GM12874 (cell line): Measurements from ENCODE around the gene FBN2.

Experiments used
- TF ChIP-seq, protein P1 (sequence below): IDR thresholded peaks from 2 replicates; pipeline ENCODE4 v1.5.1; 2011; ENCODE audit warnings: low read depth, mild to moderate bottlenecking, control low read depth, low read length, moderate library complexity; ENCODE audit not compliant: insufficient read depth

The FBN2 gene

DNA sequence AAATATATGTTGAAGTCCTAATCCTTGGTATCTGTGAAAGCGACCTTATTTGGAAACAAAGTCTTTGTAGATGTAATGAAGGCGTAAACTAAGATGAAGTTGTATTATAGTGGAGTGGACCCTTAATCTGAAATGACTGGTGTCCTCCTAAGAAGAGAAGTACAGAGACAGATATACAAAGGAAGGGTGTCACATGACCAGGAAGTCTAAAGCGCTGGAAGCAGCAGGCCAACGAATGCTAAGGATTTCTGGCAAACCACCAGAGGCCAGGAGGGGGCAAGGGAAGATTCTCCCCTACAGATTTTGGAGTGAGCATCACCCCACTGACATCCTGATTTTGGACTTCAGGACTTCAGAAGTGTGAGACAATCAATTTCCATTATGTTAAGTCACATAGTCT, 292.1 kb downstream of the FBN2 start:
- TF ChIP-seq, protein P1, sequence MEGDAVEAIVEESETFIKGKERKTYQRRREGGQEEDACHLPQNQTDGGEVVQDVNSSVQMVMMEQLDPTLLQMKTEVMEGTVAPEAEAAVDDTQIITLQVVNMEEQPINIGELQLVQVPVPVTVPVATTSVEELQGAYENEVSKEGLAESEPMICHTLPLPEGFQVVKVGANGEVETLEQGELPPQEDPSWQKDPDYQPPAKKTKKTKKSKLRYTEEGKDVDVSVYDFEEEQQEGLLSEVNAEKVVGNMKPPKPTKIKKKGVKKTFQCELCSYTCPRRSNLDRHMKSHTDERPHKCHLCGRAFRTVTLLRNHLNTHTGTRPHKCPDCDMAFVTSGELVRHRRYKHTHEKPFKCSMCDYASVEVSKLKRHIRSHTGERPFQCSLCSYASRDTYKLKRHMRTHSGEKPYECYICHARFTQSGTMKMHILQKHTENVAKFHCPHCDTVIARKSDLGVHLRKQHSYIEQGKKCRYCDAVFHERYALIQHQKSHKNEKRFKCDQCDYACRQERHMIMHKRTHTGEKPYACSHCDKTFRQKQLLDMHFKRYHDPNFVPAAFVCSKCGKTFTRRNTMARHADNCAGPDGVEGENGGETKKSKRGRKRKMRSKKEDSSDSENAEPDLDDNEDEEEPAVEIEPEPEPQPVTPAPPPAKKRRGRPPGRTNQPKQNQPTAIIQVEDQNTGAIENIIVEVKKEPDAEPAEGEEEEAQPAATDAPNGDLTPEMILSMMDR, result no peak

DNA sequence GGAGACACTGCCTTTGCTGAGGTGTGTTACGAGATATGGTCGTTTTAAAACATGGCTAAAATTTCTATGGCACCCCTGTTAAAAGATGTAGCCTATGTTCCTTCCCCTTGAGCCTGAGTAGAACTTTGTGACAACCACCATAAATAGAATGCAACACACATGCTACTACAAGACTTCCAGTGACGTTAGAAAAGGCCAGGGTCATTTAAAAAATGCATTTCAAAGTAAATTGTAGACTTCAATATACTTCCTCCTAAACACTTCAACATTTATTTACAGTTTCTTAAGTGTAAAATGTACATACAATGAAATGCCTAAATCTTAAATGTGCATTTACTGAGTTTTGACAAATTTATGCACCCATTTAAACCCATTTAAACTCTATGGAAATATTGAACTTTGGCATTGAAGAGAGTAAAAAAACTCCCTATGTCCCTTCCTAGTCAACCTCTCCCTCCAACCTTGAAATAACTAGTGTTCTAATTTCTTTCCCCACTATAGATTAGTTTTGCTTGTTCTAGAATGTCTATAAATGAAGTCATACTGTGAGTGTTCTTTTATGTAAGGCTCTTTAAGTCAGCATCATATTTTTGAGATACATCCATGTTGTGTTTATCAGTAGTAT, 294.0 kb downstream of the FBN2 start:
- TF ChIP-seq, protein P1, result no peak

DNA sequence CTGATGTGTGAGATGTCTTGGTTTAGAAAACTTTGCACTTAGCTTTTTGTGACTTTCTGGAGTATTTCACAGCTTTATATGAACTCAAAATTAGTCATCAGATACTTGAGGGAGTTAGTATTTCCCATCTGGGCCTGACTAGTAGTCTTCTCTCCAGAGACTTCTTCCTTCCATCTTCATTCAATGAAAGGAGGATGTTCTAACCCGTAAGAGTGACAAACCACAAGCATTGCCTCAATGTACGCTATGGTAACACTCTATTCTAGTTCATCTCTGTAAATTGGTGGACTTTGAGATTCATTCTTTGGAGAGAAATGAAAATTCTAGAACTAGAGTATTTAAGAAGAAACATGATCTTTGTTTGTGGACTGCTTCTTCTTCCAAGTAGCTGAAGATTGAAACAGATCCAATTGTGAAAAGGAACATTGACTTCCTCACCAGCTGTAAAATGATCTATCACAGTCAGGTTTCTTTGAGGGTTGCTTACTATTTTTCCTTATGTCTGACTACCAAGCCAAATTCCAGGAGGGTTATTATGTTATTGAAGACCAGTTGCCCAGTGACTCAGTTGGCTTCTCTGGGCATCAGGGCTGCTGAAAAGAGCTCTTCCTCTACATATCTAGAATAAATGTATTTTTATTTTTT, 296.9 kb downstream of the FBN2 start:
- TF ChIP-seq, protein P1, result no peak

DNA sequence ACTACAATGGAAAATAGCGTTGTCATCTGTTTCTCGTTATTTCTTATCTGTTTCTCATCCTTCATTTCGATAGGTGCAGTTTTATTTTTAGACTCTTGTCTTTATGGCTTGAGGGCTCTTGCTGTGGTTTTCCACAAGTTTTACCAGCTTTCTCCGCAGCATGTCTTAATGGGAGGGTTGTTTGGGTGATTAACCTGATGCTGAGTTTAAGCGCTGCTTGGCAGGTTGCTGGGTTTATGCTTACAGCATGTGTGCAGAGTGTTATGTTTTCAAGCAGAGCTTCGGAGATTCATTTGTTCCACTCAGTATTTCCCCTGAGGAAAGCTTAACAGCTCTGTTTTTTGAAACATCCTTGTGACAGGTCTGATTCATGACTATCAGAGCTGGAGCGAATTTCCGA, 300.5 kb downstream of the FBN2 start:
- TF ChIP-seq, protein P1, result no peak

DNA sequence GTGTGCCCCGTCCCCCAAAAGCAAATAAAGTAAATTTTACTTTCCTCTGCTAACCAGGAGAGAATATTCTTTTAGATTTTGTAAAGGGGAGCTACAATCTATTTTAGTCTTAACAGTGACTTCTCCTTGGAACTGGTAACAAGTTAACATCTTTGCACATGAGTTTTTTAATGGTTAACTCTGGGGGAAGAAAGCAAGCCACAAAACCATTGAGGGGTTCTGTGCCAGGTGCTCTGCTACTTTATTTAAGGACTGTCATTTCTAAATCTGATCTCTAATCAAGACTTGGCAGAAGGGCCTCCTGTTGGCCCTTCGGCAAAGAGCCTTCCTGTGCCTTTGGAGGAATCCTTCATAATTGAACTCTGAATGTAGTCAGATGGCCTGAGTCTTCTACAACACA, 301.0 kb downstream of the FBN2 start:
- TF ChIP-seq, protein P1, result no peak

DNA sequence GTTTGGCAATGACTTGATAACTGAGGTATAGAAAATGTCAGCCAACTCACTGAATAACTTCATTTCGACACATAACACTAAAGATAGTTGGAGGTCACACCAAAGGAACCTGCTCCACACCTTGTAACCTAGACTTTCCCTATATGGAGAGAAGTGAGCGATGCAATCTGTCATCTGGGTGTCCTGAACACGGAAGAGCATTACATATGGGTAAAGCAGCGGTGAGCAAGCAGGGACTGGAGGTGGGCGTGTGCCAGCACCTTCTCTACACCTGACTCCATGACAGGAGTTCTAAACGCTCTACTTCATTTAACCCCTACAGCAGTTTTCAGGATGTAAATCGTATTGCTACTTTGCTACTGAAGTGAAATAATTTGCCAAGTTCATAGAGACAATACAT, 301.7 kb downstream of the FBN2 start:
- TF ChIP-seq, protein P1, result no peak

DNA sequence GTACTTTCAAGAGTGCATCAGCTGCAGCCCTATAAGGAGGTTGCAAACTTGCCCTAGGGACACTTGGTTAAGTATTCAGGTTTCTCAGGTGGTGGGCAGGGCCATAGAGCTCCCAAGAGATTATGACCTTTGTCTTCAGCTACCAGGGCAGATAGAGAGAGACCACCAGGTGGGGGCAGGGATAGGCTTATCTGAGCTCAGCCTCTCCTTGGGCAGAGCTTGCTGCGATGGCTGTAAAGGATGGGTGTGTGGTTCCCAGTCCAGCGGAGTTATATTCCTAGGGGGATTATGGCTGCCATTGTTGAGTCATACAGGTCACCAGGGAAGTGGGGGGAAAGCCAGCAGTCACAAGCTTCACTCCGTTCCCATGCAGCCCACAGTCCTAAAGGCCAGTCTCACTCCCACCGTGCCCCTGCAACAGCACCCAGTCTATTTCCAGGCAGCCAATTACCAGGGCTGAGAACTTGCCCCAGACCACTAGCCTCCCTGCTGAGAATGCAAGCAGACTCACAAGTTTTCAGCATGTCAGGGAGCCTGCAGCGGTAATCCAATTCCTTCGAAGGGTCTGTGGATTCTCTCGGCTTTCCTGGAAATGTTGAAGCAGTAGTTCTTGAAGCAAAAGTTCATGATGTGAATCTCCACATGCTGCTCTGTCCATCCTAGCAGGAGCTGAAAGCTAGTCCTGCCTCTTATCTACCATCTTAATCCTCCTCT, 303.0 kb downstream of the FBN2 start:
- TF ChIP-seq, protein P1, result no peak
